Effector CD4-positive, alpha-beta T cell (primary cell): ENCODE measurements around the gene HLF.
A peak's percentile ranks its signal among the peaks of the same experiment; 100 is the strongest.

Experiments
- DNase-seq: peaks from one replicate; pipeline ENCODE4 v3.0.0-alpha.2; 2020

The HLF gene

DNA sequence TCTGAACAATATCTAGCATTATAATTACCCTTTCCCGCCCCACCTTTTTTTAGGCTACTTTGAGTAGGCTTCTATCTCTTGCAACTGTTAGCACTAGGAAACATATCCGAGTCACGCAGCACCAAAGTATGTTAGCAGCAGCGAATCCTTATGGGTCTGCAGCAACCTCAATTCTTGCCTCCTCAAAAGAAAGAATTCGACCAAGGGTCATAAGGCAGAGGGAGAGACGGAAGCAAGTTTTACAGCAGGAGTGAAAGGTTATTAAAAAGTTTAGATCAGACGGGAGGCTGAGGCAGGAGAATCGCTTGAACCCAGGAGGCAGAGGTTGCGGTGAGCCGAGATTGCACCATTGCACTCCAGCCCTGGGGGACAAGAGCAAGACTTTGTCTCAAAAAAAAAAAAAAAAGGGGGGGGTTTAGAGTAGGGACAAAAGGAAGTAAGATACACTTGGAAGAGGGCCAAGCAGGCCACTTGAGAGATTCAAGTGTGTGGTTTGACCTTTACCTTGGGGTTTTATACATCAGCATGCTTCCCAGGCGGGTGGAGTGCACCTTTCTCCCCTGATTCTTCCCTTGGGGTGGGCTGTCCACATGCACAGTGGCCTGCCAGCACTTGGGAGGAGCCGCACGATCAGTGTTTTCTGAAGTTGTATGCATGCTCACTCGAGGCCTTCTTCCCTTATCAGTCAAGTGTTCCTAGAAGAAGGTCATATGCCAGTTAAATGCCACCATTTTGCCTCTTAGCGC, 67.7 kb downstream of the HLF start:
- no peak for DNase-seq

DNA sequence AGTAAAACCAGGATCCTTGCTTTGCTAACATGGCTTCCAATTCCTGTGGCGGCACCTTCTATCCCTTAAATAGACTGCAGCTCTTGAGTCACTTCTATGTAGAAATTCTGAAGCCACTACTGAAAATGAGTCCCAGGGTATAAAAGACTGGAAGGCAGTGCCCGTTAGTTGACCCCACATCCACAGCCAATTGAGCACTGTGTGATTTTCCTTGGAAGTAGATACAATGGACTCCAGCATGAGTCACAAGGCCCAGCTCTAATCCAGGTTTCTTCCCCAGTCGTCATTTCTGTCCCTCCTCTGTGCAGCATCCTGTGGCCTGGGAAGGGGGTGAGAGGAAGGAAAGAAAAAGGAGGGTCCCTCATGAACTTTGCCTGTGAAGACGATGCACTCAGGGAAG, 69.5 kb downstream of the HLF start:
- DNase-seq = no peak

DNA sequence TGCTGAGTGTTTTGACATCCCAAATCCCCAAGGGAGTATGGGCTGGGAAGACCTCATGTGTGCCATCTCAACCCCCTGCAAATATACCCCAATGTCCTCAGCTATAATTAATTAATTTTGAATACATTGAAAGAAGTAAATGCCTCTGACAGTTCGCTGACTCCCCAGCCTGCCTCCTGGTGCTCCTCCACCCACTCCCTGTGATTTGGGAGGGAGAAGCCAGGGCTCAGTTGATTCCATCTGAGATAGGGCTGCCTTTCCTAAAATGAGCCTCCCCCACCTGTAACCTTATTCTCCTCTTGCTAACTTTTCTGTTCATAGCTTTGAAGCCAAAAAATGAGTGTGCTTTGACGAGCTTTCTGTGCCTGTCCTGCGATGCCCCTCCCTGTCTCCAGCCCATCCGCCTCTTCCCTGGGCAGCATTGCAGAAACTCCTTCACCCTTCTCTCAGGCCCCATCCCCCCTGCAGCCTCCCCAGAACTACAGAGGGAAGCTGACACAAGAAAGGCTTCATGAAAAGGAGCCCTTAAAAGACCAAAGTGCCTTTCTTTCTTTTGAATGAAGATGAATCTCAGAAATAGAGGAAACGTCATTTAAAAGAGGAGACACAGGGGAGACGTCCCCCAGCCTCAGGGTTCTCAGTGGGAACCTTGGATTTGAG, 70.3 kb downstream of the HLF start:
- no peak for DNase-seq

DNA sequence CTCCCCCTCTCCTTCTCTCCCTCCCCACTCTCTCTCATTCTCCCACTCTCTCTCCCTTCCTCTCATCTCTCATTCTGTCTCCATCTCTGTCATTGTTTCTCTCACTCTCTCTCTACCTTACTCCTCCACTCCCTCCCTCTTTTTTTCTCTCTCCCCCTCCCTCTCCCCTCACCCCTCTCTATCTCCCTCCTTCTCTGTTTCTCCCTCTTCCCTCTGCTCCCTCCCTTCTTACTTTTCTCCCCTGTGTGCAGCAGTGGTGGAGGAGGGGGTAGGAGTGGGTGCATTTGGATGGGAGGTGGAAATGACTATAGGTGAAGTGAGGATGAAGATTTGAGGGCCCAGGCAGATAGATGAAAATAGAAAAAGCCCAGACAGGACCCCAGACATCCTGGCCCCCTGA, 70.9 kb downstream of the HLF start:
- no peak for DNase-seq

DNA sequence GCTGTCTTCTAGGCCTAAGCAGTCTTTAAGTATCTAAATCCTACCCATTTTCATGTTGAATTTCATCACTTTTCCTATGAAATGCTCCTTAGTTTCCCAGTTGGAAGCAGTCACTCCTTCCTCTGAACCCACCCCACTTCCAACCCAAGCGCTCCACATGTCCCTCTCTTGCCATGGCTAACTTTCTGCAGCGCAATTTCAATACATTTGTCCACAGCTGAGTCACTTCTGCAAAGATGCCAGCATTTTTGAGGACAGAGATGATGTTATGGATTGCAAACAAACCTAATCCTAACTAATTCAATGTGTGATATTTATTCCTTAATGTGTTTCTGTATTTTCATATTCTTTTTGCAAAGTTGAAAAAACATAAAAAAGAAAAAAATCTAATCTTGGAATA, 71.7 kb downstream of the HLF start:
- DNase-seq = no peak

DNA sequence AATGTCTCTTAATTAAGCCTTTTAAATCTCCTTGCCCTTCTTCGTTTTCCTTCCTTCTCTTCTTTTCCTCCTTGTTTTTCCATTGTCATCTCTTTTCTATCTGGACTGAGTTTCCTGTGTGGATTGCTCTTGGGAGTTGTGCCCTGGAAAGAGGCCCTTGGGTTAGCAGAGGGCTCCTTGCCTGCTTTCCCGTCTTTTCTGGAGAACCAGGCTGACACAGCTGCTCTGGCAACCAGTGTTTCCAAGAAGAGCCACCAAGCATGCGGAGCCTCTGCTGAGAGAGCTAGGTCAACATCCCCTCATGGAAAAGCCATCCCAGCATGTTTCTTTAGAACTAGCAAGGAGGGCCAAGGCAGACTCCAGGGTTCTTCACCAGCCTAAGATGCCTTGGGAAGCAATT, 75.4 kb downstream of the HLF start:
- no peak for DNase-seq

DNA sequence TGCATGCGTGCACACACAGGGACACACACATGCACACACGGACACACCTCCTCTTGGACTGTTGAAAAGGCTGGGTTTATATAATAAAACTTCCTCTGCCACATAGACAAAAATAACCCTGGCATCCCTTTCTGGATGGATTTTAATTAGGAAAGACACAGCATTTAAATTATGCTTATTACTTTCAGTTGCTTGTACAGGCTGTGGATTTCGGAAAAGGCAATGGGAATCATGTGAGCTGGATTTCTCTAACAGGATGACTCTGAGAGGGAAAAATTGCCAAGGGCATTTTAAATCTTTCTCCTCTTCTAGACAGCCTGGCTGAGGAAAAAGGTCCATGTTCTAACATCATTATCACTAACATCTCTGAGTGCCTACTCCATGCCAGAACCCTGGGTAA, 75.9 kb downstream of the HLF start:
- no peak for DNase-seq

DNA sequence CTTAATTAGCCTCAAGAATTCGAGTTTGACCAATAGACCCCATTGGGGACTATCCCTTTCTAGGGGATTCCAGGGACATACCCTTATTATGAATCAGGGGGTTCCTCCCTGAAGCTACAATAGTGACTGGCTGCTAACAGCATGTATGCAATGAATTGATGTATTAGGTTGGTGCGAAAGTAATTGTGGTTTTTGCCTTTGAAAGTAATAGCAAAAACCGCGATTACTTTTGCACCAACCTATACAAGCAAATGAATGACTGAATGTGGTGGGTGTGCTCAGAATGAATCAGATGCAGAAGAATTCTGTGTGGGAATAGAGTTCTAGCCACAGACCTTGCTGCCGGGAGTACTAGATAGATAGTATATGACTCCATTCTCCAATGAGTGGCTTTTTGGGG, 76.7 kb downstream of the HLF start:
- DNase-seq = no peak

DNA sequence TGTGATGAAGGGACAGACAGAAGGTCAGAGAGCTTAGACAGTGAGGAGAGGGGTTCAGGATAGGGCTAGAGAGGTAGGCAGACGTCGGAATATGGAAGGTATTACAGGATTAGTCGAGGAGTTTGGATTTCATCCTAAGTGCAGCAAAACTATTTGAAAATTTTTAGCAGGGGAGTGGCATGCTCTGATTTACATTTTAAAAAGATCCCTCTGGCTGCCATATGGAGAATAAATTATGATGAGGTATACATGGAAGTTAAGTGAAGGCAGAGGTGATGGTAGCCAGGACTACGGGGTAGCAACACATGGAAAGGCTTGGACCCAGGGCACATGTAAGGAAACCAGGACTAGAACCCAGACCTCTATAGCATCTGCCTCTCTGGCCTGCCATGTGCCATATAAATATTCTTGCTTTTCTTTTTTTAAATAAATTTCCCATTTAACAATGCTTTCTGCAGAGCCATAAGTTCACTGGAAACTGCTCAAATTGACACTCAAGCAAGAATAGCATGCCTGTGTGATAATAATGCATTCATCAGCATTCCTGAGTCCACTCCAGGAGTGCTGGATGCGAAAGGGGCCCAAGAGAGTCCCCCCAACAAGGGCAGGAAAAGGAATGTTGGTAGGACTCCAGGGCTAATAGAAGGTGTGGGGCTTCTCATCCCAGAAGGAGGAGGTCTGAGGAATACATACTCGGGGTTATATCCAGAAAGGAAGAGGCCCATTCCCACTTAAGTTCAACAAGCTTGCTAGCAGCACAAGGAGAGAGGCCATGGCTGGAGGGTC, 78.2 kb downstream of the HLF start:
- no peak for DNase-seq

DNA sequence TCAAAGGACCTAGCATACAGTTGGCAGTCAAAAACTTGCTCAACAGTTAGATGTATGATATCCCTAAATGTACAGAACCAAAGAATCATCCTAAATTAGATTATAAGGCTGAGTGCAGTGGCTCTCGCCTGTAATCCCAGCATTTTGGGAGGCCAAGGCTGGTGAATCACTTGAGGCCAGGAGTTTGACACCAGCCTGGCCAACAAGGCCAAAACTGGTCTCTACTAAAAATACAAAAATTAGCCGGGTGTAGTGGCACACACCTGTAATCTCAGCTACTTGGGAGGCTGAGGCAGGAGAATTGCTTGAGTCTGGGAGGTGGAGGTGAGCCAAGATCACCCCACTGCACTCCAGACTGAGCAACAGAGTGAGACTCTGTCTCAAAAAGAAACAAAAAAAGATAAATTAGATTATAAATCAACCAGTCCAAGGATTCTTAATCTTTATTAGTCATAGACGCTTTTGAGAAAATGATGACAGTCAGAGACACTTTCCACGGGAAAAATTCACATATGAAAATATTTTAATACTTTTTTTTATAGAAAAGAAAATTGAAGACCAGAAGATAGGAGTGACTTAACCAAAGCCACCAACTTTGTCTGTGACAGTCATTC, 79.2 kb downstream of the HLF start:
- no peak for DNase-seq

DNA sequence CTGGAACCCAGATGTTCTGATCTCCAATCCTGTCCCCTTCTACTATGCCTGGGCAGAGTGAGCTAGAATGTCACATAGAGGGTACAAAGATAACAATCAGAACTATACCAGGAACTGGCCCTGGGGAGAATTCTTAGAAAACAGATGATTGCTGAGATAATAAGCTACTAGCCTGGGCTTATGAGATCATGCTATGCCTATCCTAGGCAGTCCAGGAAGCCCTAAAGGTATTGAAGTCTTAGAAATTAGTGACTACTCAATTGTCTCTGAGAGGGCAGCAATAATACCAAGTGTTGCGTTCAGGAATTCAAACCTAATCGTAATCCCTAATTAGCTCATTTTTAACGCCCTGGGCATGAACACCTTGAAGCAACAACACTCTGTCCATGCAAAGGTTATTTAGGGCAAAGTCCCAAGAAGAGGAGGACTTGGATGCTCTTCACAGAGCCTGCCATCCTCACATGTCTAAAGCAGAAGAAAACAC, 79.8 kb downstream of the HLF start:
- no peak for DNase-seq

DNA sequence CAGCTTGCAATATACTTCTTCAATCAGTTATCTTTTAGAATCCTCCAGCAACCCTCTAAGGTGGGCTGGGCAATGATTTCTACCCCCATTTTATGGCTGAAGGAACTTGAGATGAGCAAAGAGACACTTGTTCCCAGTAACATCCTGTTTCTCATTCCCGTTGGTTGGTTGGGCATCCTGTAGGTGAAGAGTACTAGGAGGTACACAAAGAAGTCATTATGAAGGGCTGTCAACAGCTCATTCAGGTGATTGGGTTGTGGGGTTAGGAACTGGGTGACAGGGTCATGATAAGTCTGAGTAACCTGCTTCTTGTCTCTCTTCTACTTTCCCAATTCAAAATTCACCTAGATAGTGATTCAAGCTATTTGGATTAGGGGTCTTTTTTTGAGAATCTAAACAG, 80.4 kb downstream of the HLF start:
- no peak for DNase-seq

DNA sequence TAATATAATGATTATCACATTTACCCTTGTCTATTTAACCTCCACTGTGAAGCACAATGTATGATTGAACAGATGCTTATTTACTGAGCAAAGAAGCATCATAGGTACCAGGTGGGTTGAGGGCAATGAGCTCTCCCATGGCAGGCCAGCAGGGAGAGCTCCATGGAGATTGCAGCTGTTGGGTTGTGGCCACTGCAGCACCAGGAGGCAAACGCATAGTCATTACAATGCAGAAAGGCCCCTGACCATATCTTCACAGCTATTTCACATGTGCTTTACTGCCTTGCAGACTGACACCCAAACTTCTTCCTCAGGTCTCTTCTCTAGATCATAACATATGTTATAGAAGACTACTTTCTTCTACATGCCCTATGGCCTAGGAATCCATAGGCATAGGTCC, 81.9 kb downstream of the HLF start:
- DNase-seq = no peak

DNA sequence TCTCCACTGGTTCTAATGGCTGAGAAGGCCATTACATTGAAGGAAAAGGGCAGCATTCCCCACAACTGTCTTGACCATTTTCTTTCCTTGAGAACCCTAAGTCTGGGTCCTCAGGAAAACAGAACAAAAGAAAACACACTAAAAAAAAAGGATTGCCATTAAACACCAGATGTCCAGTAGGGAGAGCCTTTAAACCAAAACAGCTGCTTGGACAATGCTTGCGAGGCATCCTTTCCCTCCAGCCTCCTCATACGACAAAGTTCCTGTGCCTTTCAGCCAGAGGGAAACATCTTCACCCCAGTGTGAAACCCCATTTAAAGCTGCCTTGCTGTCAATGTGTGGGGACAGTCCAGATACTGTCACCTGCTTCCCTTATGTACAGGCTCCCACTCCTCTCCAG, 82.6 kb downstream of the HLF start:
- no peak for DNase-seq

DNA sequence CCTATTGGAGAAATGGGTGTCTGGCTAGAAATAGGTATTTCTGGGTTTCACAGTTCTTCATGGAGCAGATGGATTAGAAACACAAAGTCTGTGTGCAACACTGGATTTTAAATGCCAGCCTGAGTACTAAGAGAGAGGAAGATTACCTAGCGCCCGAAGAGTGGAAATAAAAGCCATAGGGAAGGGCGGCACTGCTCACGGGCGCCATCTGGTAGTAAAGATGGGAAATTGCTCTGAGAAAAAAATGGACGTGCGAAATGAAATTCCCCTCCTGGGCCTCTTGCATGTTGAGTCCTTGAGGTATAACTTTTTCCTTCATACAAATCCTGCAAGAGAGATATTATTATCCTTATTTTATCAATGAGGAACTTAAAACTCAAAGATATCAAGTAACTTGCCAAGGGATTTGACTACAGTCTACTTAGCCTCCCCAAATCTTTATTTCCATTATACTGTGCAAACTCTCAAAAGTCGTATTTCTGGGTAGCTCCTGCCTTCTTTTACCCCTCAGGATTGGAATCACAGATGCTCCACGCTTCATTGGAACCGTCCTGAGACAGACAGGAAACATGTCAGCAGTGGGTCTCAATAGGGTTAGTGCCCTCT, 84.1 kb downstream of the HLF start:
- peak; percentile 12 for DNase-seq

DNA sequence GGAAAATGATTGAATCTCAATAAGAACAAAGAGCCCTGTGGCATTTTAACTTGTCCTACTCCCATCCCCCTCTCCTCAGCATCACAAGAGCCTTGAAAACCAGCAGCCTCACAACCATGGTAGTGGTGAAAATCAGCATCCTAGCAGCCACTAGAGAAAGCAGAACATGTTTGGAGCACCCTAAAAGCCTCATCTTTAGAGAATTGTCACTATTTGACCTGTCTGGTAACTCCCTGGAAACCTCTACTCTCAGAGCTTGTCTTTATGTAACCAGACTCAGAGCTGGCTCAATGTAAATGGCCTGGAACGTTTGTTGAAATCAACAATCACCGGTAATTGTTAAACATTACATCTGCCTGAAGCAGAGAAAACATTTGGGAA, 86.1 kb downstream of the HLF start:
- DNase-seq = no peak

DNA sequence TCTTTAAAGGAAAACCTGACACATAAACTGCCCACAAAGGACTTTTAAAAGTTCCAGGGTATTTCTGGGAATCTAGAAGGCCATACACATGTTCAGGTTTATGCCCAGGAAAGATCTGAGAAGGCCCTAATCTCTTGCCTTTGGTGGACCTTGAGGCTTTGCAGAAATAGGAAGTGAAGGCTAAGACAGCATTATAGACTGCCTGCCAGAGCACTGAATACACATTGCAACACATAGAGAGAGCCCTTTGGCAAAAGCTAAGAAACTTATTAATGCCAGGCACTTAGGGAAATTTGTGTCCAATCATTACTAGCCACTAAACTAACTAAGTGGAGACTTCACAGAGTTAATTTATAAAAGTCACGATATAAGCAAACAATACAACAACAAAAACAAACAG, 86.5 kb downstream of the HLF start:
- DNase-seq = no peak

DNA sequence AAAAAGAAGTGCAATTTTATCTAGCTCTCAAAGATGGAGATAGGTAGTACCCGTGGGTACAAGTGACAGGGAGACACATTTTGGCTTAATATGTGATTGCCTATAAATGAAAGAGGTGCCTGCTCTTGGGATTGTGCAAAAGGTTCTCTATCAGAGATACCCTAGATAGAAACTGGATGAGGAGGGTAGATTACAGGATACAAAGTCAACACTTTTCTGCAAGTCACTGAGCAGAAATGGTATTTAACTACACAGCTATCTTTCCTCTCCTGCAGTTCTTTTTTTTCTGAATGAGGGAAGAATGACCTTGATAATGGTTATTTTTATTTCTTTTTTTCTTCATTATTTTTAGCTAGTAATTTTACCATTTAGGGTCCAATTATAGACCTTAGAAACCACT, 89.2 kb downstream of the HLF start:
- DNase-seq = no peak

DNA sequence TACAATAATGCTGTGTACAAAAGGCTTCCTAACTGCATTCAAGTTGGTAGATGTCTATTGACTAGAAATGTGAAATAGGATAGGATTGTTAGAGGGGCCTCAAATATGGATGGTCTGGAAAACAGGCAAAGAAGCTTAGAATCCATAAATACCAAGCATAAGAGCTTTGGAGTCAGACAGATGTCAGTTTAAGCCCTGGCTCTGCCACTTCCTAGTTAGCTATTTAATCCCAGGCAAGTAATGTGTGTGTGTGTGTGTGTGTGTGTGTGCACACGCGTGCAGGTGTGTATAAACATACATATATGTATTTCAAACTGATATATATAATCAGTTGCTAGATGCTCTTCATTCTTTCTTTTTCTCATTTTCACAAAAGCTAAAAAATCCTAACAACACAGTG, 90.2 kb downstream of the HLF start:
- no peak for DNase-seq

DNA sequence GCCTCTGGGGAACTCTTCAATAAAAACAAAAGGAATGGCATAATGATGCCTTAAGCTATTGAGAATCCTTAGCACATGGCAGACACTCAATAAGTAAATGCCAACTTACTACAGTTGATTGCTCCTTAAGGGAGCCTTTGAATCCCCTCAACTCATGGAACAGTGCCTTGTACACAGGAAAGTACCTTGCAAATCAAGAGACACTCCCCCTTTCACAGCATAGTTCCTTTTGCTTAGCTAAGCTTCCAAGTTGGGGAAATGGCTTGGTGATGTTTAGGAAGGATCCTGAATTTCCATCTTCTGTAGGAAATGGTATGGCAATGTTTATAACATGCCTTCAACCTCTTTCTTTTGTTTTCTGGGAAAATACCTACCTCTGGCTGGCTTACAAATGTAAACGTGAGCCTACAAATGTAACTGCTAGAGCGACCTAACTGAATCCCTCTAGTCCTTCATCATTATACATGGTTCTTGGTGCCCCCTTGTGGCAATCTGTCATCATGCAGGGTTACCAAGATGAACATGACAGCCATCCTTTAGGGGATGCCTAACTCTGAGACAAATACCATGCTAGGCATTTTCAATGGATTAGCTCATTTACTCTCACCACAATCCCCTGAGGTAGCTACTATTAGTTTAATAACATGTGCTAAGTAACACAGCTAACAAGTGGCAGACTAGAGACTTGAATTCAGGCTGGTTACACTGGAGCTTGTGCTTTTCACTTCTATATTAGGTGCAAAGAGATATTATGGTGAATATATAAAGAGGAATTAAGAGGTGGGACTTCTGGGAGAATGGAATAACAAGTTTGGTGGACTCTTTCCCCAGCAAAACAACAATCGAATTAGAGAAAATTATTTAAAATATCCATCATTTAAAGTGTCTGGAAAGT, 91.9 kb downstream of the HLF start:
- DNase-seq = peak; percentile 50

DNA sequence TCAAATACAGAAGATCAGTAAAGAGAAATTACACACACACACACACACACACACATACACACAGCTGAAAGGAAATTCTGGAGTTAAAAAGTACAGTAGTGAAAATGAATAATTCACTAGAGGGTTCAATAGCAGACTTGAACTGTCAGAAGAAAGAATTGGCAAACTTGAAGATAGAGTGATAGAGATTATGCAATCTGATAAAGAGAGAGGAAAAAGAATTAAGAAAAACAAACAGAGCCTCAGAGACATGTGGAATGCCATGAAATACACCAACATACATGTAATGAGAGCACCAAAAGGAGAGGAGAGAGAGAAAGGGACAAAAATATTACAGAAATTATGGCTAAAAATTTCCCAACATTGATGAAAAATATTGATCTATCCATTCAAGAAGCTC, 96.2 kb downstream of the HLF start:
- DNase-seq = no peak

DNA sequence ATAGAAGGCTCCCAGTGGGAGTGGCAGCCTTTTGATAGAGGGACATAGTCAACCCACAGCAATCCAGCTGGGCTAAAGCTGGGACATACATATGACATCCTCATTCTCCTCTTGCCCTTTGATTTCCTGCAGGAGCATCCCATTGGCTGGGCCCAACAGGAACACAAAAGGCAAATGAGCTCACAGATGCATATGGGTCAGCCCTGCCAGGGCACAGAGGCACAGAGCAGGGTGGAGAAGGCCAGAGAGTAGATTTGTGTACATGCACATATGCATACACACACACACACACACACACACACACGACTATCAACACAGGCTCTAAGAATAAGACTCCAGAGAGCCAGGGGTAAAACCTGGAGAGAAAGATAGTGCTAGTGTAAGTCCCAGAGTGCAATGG, 98.3 kb downstream of the HLF start:
- no peak for DNase-seq
